Fibroblast of villous mesenchyme (primary cell): Measurements from ENCODE around the gene RNF111. TPM values are rescaled to one million over a fixed set of nuclear protein-coding genes. Genes with fewer than 3 reads are reported as not detected.

Experiments used
- DNase-seq: peaks from one replicate; pipeline ENCODE4 v3.0.0-alpha.2; 2010; ENCODE audit warnings: low read depth
- H3K4me3 ChIP-seq: 2 replicates; pipeline ENCODE4 v1.5.1; 2011; ENCODE audit warnings: low read depth, mild to moderate bottlenecking, low read length
- CTCF ChIP-seq: IDR thresholded peaks from 2 replicates; pipeline ENCODE4 v1.5.1; 2012; ENCODE audit warnings: low read depth, mild to moderate bottlenecking, low read length; ENCODE audit not compliant: insufficient read depth
- total RNA-seq: library from RNA; depleted of rRNA; stranded (reverse); fragments of >200 nt; gene quantifications from 2 replicates; pipeline ENCODE4 v1.2.3, GENCODE V29; 2012

Gene RNF111
- total RNA-seq, 1 donor, result 35.0 TPM

GRCh38 chr15:58962136-58962535 lies 25.3 kb upstream of the RNF111 start:
- no peak for DNase-seq
- no peak for TF ChIP-seq CTCF
- no peak overlapping the region for H3K4me3 ChIP-seq

GRCh38 chr15:58962662-58963565 lies 24.5 kb upstream of the RNF111 start:
- no peak for TF ChIP-seq CTCF
- no peak overlapping the region for H3K4me3 ChIP-seq
- DNase-seq, result no peak

GRCh38 chr15:58966698-58967097 lies 20.8 kb upstream of the RNF111 start:
- no peak for TF ChIP-seq CTCF
- H3K4me3 ChIP-seq, result no peak overlapping the region

GRCh38 chr15:58967479-58967878 lies 20.0 kb upstream of the RNF111 start:
- no peak for TF ChIP-seq CTCF
- no peak for DNase-seq

More at GRCh38 chr15:58966698-58967097, 20.8 kb upstream of the RNF111 start:
- no peak for DNase-seq

GRCh38 chr15:58977887-58978286 lies 9.6 kb upstream of the RNF111 start:
- TF ChIP-seq CTCF, result no peak
- no peak overlapping the region for H3K4me3 ChIP-seq
- DNase-seq, result no peak

More at GRCh38 chr15:58967479-58967878, 20.0 kb upstream of the RNF111 start:
- no peak overlapping the region for H3K4me3 ChIP-seq

GRCh38 chr15:58980351-58980939 lies 7.0 kb upstream of the RNF111 start:
- no peak overlapping the region for H3K4me3 ChIP-seq
- peak; percentile 45 for TF ChIP-seq CTCF
- peak; percentile 61 for DNase-seq
